ENCODE results near the gene RSL24D1.

DNA sequence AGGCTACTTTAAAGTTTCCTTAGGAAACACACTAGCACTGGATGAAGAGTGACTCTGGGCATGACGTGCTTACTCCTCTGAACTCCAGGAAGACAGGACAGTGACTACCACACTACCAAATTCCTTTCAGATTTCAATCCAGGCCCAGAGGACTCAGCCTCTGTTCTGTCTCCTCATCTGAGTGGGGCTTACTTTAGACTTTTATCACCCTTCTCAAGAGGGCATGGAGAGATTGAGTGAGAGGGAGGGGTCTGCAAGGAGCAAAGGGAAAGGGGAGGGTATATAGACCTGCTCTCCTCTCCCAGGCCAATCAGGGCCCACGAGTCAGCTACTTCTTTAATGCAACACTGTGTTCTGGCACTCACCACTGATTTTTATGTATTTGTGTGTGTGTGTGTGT, 29.4 kb upstream of the RSL24D1 start:
- no peak for TF ChIP-seq POLR2A (IDR thresholded peaks at IDR 0.05)
- no peak for TF ChIP-seq POLR2AphosphoS5 (IDR thresholded peaks at IDR 0.05)
- TF ChIP-seq, protein P1, sequence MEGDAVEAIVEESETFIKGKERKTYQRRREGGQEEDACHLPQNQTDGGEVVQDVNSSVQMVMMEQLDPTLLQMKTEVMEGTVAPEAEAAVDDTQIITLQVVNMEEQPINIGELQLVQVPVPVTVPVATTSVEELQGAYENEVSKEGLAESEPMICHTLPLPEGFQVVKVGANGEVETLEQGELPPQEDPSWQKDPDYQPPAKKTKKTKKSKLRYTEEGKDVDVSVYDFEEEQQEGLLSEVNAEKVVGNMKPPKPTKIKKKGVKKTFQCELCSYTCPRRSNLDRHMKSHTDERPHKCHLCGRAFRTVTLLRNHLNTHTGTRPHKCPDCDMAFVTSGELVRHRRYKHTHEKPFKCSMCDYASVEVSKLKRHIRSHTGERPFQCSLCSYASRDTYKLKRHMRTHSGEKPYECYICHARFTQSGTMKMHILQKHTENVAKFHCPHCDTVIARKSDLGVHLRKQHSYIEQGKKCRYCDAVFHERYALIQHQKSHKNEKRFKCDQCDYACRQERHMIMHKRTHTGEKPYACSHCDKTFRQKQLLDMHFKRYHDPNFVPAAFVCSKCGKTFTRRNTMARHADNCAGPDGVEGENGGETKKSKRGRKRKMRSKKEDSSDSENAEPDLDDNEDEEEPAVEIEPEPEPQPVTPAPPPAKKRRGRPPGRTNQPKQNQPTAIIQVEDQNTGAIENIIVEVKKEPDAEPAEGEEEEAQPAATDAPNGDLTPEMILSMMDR (IDR thresholded peaks at IDR 0.05): no peak

All from sigmoid colon (tissue), 4 donors.